Measurements from ENCODE around the gene ZNF398. TPM values are rescaled to one million over a fixed set of nuclear protein-coding genes. Genes with fewer than 3 reads are reported as not detected.

The ZNF398 gene
- total and polyA plus RNA-seq, 2 of the 13 experiments (the other 11 are each of a cell fraction or from before 2014, with no cell fraction given), result 3.0 to 8.9 TPM

- Histone ChIP-seq H3K9ac (ENCODE audit: insufficient read depth, low read depth, low read length) (no peak overlapping the region), H3K4me2 (ENCODE audit: low read depth, low read length) (no peak overlapping the region), H3K27me3 (ENCODE audit: control insufficient read depth in 1 of 2, insufficient read depth in 2 of 2, low read length in 2 of 2) (no peaks in the 10 kb centered on the region), H3K4me3 (replicated peaks in 1 of 3; ENCODE audit: insufficient read depth in 1 of 3, low read depth in 2 of 3, low read length in 3 of 3) (no peak overlapping the region), H4K20me1 (ENCODE audit: insufficient read depth, low read length) (no peaks in the 10 kb centered on the region), H3K4me1 (ENCODE audit: insufficient read depth, low read length) (no peaks in the 10 kb centered on the region), H3K79me2 (ENCODE audit: insufficient read depth, low read length) (no peaks in the 10 kb centered on the region), H3K36me3 (replicated peaks in 1 of 2; ENCODE audit: control insufficient read depth in 1 of 2, insufficient read depth in 2 of 2, low read length in 2 of 2) (peaks cover 14 to 50% of the 10 kb centered on the region in 2 experiments), H3K27ac (ENCODE audit: extremely low read length, insufficient read depth, low read length) (no peak overlapping the region), H2AFZ (ENCODE audit: low read length) (no peak overlapping the region), H3K9me3 (ENCODE audit: low read length) (no peaks in the 10 kb centered on the region)
- DNase-seq (ENCODE audit: low spot score) (no peak), FAIRE-seq (no peak), ATAC-seq (no peak; the same call in 2 of the 3 replicates)
- in situ Hi-C loops (cut with HindIII; ENCODE audit: extremely low pct_ligation_motif_present, low pct_unique_long_range_greater_than_20kb), result no loop called here
- ChIA-PET CTCF (ENCODE audit: low intra/inter-chr PET ratio, low total read pairs) (no interaction called here), POLR2A (no interaction called here)
- WGBS (ENCODE audit: low lambda C conversion rate), result 100% methylated on average over 4 of the region's 19 CpGs
- no TSS peak for BruUV-seq (replicated peaks)
- TF ChIP-seq AGO2 (optimal IDR thresholded peaks at IDR 0.05; ENCODE audit: low read depth, low read length) (peak; percentile 52), HOXD1 (CRISPR knock-in tag; IDR thresholded peaks at IDR 0.05) (no peak)
- intact Hi-C loops (cut with micrococcal nuclease; ENCODE audit: unreplicated experiment), result no loop called here
Observed at GRCh38 chr7:149179241-149179640, 32.0 kb downstream of the ZNF398 start.

GRCh38 chr7:149180722-149181449, 33.6 kb downstream of the ZNF398 start:
- Histone ChIP-seq H3K9ac (ENCODE audit: insufficient read depth, low read depth, low read length) (no peak overlapping the region), H3K9me3 (ENCODE audit: low read length) (no peaks in the 10 kb centered on the region), H3K27ac (ENCODE audit: extremely low read length, insufficient read depth, low read length) (no peak overlapping the region), H3K36me3 (replicated peaks in 1 of 2; ENCODE audit: control insufficient read depth in 1 of 2, insufficient read depth in 2 of 2, low read length in 2 of 2) (peaks cover 14 to 38% of the 10 kb centered on the region in 2 experiments), H2AFZ (ENCODE audit: low read length) (no peak overlapping the region), H3K4me1 (ENCODE audit: insufficient read depth, low read length) (no peaks in the 10 kb centered on the region), H3K27me3 (ENCODE audit: control insufficient read depth in 1 of 2, insufficient read depth in 2 of 2, low read length in 2 of 2) (no peaks in the 10 kb centered on the region), H3K79me2 (ENCODE audit: insufficient read depth, low read length) (no peaks in the 10 kb centered on the region), H4K20me1 (ENCODE audit: insufficient read depth, low read length) (no peaks in the 10 kb centered on the region), H3K4me2 (ENCODE audit: low read depth, low read length) (no peak overlapping the region), H3K4me3 (replicated peaks in 1 of 3; ENCODE audit: insufficient read depth in 1 of 3, low read depth in 2 of 3, low read length in 3 of 3) (no peak overlapping the region)
- BruUV-seq (replicated peaks), result no TSS peak
- in situ Hi-C loops (cut with HindIII; ENCODE audit: extremely low pct_ligation_motif_present, low pct_unique_long_range_greater_than_20kb), result no loop called here
- ATAC-seq, result no peak
- intact Hi-C loops (cut with micrococcal nuclease; ENCODE audit: unreplicated experiment), result no loop called here
- POLR2A ChIA-PET, result no interaction called here
- FAIRE-seq, result no peak
- CTCF ChIA-PET (ENCODE audit: low intra/inter-chr PET ratio, low total read pairs), result no interaction called here
- no peak for DNase-seq (ENCODE audit: low spot score)
- TF ChIP-seq ZBTB43 (CRISPR knock-in tag; conservative IDR thresholded peaks at IDR 0.05) (no peak), SRSF1 (optimal IDR thresholded peaks at IDR 0.05; ENCODE audit: low read depth, low read length) (no peak), ZNF597 (CRISPR knock-in tag; IDR thresholded peaks at IDR 0.05) (no peak), ZBTB20 (CRISPR knock-in tag; IDR thresholded peaks at IDR 0.05; ENCODE audit: borderline replicate concordance, low read depth) (no peak), ZNF10 (CRISPR knock-in tag; IDR thresholded peaks at IDR 0.05; ENCODE audit: borderline replicate concordance, low read depth) (no peak), ZSCAN9 (CRISPR knock-in tag; IDR thresholded peaks at IDR 0.05; ENCODE audit: borderline replicate concordance) (no peak), ZNF724P (CRISPR knock-in tag; IDR thresholded peaks at IDR 0.05; ENCODE audit: borderline replicate concordance) (no peak), SMYD3 (CRISPR knock-in tag; IDR thresholded peaks at IDR 0.05) (no peak), RORA (CRISPR knock-in tag; IDR thresholded peaks at IDR 0.05) (no peak), GPBP1L1 (CRISPR knock-in tag; IDR thresholded peaks at IDR 0.05) (no peak), CSRNP1 (CRISPR knock-in tag; IDR thresholded peaks at IDR 0.05) (no peak)
